RWPE2 (cell line): ENCODE measurements around the gene ARPP21.

Experiments
- ATAC-seq: fragments of 200-7000 bp; cut with Tn5 transposase; 3 replicates; pipeline ENCODE4 v1.9.1; 2021; ENCODE audit warnings: low read depth
- DNase-seq: peaks from one replicate; pipeline ENCODE4 v3.0.0-alpha.2; 2020; ENCODE audit warnings: low spot score
- H3K27ac ChIP-seq: fragments of 450-650 bp; 2 replicates; pipeline ENCODE4 v1.5.1; 2017; ENCODE audit warnings: mild to moderate bottlenecking; ENCODE audit not compliant: poor library complexity, severe bottlenecking
- H3K27me3 ChIP-seq: fragments of 250-450 bp; sonication (Bioruptor Pico); 2 replicates; pipeline ENCODE4 v1.5.1; 2021; ENCODE audit warnings: mild to moderate bottlenecking, moderate library complexity; ENCODE audit not compliant: insufficient read depth, poor library complexity, severe bottlenecking
- H3K36me3 ChIP-seq: fragments of 250-450 bp; sonication (Bioruptor Pico); 2 replicates; pipeline ENCODE4 v1.5.1; 2020; ENCODE audit warnings: low read depth, mild to moderate bottlenecking, moderate library complexity
- H3K4me1 ChIP-seq: fragments of 250-450 bp; sonication (Bioruptor Pico); 2 replicates; pipeline ENCODE4 v1.5.1; 2021; ENCODE audit warnings: mild to moderate bottlenecking, moderate library complexity; ENCODE audit not compliant: insufficient read depth, poor library complexity, severe bottlenecking
- H3K4me3 ChIP-seq: fragments of 250-450 bp; sonication (Bioruptor Pico); 2 replicates; pipeline ENCODE4 v1.5.1; 2021; ENCODE audit warnings: mild to moderate bottlenecking, moderate library complexity; ENCODE audit not compliant: severe bottlenecking
- H3K9me3 ChIP-seq: fragments of 250-450 bp; sonication (Bioruptor Pico); 2 replicates; pipeline ENCODE4 v1.5.1; 2021; ENCODE audit warnings: mild to moderate bottlenecking, moderate library complexity; ENCODE audit not compliant: severe bottlenecking
- TF ChIP-seq, protein P1 (sequence below): fragments of 450-650 bp; IDR thresholded peaks from one replicate; pipeline ENCODE4 v1.5.1; 2017; ENCODE audit warnings: mild to moderate bottlenecking, moderate library complexity; ENCODE audit not compliant: poor library complexity, severe bottlenecking

Gene ARPP21

DNA sequence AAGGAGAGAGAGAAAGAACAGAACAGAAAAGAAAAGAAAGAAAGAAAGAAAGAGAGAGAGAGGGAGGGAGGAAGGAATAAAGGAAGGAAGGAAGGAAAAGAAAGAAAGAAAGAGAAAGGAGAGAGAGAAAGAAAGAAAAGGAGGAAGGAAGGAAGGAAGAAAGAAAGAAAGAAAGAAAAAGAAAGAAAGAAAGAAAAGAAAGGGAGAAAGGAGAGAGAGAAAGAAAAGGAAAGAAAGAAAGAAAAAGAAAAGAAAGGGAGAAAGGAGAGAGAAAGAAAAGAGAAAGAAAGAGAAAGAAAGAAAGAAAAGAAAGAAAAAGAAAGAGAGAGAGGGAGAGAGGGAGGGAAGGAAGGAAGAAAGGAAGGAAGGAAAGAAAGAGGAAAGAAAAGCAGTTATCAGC lies 108.8 kb downstream of the ARPP21 start:
- TF ChIP-seq, protein P1, sequence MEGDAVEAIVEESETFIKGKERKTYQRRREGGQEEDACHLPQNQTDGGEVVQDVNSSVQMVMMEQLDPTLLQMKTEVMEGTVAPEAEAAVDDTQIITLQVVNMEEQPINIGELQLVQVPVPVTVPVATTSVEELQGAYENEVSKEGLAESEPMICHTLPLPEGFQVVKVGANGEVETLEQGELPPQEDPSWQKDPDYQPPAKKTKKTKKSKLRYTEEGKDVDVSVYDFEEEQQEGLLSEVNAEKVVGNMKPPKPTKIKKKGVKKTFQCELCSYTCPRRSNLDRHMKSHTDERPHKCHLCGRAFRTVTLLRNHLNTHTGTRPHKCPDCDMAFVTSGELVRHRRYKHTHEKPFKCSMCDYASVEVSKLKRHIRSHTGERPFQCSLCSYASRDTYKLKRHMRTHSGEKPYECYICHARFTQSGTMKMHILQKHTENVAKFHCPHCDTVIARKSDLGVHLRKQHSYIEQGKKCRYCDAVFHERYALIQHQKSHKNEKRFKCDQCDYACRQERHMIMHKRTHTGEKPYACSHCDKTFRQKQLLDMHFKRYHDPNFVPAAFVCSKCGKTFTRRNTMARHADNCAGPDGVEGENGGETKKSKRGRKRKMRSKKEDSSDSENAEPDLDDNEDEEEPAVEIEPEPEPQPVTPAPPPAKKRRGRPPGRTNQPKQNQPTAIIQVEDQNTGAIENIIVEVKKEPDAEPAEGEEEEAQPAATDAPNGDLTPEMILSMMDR, result no peak
- no peak for DNase-seq
- Histone ChIP-seq H3K9me3 (no peaks in the 10 kb centered on the region), H3K4me1 (no peaks in the 10 kb centered on the region), H3K27me3 (peaks cover 5% of the 10 kb centered on the region), H3K4me3 (no peak overlapping the region), H3K36me3 (no peaks in the 10 kb centered on the region), H3K27ac (no peak overlapping the region)
- no peak for ATAC-seq

DNA sequence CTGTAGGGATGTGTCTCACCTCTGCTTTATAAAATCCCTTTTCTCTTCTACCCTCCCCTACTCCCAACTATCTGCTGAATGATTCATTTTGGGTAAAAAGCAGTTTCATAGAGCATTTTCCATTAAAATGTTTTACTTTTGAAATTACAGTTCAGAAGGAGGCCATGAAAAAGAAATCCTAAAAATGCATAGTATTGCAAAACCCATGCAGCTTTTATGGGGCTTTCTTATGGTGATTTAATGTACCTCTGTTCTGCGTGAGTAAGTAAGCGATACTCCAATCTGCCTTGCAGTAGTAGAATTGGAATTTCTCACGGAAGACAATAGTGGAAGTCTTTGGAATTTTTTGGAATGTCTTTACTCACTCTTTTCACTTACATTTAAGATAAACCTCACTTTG lies 111.9 kb downstream of the ARPP21 start:
- TF ChIP-seq, protein P1, result no peak
- no peak for DNase-seq
- peaks cover 16% of the 10 kb centered on the region for H3K27me3 ChIP-seq
- no peaks in the 10 kb centered on the region for H3K4me1 ChIP-seq
- no peaks in the 10 kb centered on the region for H3K9me3 ChIP-seq
- no peak overlapping the region for H3K4me3 ChIP-seq
- no peak overlapping the region for H3K27ac ChIP-seq
- ATAC-seq, result no peak
- H3K36me3 ChIP-seq, result no peaks in the 10 kb centered on the region

DNA sequence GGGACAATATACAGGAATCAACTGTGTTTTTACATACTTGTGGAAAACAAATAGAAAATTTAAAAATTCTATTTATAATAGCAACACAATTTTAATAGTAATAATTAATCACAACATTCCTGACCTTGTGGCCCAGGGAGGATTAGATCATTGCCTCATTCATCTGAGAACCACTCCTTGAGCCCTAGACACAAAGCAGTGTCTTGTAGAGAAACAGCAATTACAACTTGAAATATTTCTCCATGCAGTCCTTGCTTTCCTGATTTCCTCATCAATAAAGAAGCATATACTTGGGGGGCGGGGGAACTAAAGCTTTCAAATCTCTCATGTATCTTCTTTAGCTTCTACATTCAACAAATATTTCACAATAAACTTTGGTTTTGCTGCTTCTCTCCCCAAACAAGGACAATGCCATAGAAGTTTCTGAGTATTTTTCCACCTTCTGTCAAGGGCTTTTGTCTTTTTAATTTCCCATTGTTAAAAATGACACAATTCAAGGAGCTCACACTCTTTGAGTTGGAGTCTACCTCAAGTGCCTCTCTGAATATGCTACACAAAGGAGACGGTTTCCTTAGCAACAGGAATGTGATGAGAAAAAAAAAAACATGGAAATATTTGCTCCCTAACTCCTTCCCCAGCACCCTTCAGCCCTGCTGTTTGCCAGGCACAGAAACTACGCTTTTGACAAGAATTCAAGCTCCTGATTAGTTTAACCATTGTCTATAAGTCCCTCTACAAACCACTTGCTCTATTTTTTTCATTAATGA lies 118.8 kb downstream of the ARPP21 start:
- no peak for ATAC-seq
- Histone ChIP-seq H3K4me3 (no peak overlapping the region), H3K9me3 (no peaks in the 10 kb centered on the region), H3K36me3 (no peaks in the 10 kb centered on the region), H3K27me3 (peaks cover 14% of the 10 kb centered on the region), H3K4me1 (no peaks in the 10 kb centered on the region), H3K27ac (no peak overlapping the region)
- TF ChIP-seq, protein P1, result no peak
- DNase-seq, result no peak

DNA sequence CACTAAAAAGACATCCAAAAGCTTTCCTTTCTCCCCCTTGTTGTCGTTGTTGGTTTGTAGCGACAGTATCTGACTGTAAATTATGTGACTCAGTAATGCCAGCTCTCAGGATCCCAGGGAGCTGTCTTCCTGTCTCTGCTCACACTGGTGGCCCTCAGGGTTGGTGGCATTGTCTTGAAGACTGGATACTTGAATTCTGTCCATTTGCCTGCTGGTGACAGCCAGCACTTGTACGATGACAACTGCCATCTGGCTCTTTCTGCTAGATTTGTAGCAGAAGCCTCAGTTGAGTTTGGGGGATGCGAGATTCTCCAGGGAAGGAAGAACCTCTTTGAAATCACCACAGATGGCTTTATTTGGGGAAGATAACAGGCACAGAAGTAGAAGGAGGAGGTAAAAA lies 120.8 kb downstream of the ARPP21 start:
- H3K9me3 ChIP-seq, result no peaks in the 10 kb centered on the region
- H3K36me3 ChIP-seq, result no peaks in the 10 kb centered on the region
- no peak for DNase-seq
- H3K4me3 ChIP-seq, result no peak overlapping the region
- TF ChIP-seq, protein P1, result no peak
- H3K27me3 ChIP-seq, result peaks cover 9% of the 10 kb centered on the region
- no peak for ATAC-seq
- no peak overlapping the region for H3K27ac ChIP-seq
- H3K4me1 ChIP-seq, result no peaks in the 10 kb centered on the region

DNA sequence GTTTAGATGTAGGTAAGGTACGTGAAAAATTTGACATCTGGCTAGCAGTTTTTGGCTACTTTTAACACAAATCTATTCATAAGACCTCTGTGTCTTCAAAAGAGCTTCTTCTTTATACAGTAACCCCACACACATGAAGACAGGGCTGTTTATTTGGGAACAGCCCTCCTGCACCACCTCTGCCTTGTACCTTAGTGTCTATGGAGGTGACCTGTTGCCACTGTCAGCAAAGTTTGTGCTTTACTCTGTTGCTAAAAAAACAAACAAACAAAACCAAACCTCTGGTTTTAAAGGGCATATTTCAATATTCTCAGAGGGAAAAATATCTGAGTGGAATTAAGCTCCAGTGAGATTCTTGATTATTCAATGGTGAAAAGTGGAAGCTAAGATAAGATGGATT lies 122.0 kb downstream of the ARPP21 start:
- Histone ChIP-seq H3K9me3 (no peaks in the 10 kb centered on the region), H3K36me3 (no peaks in the 10 kb centered on the region), H3K4me3 (no peak overlapping the region), H3K4me1 (no peaks in the 10 kb centered on the region), H3K27ac (no peak overlapping the region), H3K27me3 (peaks cover 3% of the 10 kb centered on the region)
- DNase-seq, result no peak
- no peak for ATAC-seq
- TF ChIP-seq, protein P1, result no peak
